Choroid plexus epithelial cell (primary cell): ENCODE data around the gene XRCC3.

ENCODE experiments used
- DNase-seq: peaks from one replicate; pipeline ENCODE4 v3.0.0-alpha.2; 2010; ENCODE audit warnings: low read depth
- H3K4me3 ChIP-seq: 2 replicates; pipeline ENCODE4 v1.5.1; 2011; ENCODE audit warnings: low read depth, mild to moderate bottlenecking, control low read depth, low read length, moderate library complexity
- CTCF ChIP-seq: conservative IDR thresholded peaks from 2 replicates; pipeline ENCODE4 v1.5.1; 2011; ENCODE audit warnings: low read depth, mild to moderate bottlenecking, control low read depth, inconsistent platforms, low read length, moderate library complexity

The XRCC3 gene

DNA sequence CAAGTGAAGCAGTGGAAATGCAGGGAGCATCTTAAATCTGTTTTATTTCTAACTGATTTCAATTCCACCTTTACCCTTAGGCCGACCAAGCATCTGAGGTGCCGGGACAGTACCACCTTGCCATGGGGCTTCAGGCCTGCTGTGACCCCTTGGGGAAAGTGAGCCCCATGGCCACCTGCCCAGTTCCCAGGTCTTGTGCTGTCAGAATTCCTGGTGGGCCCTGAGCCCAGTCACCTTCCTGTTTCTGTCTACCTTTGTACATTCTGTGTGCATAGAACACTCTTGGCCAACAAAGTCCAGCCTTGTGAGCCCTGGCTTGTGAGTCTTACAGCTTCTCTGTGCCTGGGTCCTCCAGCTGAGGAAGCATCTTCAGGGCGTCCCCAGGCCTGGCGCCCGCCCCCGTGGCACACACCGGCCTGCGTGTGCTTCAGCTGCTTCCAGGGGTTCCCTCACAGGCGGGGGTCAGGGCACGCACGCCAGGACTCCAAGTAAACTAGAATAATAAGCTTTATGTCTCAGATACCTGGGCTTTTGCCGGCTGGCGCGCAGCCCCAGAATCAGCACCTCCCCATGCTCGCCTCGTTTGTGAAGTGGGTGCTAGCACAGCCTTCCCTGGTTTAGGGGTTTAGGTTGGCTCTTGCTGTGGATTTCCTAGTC, 10.6 kb upstream of the XRCC3 start:
- no peak for TF ChIP-seq CTCF
- no peak for DNase-seq
- H3K4me3 ChIP-seq = no peak overlapping the region

GRCh38 chr14:103725001-103725682, 9.9 kb upstream of the XRCC3 start:
- no peak for TF ChIP-seq CTCF
- no peak overlapping the region for H3K4me3 ChIP-seq
- no peak for DNase-seq

- H3K4me3 ChIP-seq = no peak overlapping the region
- TF ChIP-seq CTCF = no peak
- peak; percentile 51 for DNase-seq
Measured at GRCh38 chr14:103724116-103724515, 8.9 kb upstream of the XRCC3 start.

DNA sequence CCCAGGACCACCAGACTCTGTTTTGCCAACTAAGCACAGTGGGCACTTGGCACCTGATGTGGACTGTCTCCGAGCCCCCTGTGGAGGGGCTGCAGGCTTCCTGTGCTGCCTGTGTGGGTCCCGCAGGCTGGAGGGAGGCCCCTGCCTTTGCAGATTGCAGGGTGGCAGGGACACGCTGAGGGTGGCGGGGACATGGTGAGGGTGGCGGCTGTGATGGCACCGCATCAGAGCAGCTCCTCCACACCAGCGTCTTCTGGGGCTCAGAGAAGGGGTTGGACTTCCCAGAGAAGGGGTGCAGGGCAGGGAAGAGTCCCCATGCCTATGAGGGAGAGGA, 8.5 kb upstream of the XRCC3 start:
- H3K4me3 ChIP-seq = no peak overlapping the region
- TF ChIP-seq CTCF = no peak
- DNase-seq = no peak

GRCh38 chr14:103721334-103722120, 6.3 kb upstream of the XRCC3 start:
- TF ChIP-seq CTCF = peak; percentile 13
- no peak overlapping the region for H3K4me3 ChIP-seq
- peak; percentile 78 for DNase-seq

DNA sequence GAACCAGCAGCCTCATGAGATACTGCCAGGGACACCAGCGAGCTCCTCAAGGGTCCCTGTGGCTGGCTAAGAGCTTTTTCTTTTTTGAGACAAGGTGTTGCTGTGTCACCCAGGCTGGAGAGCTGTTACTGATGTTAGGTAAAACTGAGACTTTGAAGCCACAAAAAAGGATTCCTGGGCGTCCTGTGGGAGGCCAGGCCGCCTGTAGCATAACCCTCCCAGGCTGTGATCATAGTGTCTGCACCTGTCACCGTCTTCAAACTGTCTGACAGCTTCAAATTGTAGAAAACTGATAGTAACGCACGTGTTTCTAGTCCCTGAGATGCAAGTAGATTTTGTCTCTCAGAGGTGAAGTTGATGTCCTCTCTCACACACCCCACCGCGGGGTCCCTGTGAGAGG, 4.5 kb upstream of the XRCC3 start:
- no peak overlapping the region for H3K4me3 ChIP-seq
- DNase-seq = no peak
- no peak for TF ChIP-seq CTCF
